Measurements from ENCODE around the gene PLA2G4B. TPM values are rescaled to one million over a fixed set of nuclear protein-coding genes. Genes with fewer than 3 reads are reported as not detected.

The PLA2G4B gene, protein sequence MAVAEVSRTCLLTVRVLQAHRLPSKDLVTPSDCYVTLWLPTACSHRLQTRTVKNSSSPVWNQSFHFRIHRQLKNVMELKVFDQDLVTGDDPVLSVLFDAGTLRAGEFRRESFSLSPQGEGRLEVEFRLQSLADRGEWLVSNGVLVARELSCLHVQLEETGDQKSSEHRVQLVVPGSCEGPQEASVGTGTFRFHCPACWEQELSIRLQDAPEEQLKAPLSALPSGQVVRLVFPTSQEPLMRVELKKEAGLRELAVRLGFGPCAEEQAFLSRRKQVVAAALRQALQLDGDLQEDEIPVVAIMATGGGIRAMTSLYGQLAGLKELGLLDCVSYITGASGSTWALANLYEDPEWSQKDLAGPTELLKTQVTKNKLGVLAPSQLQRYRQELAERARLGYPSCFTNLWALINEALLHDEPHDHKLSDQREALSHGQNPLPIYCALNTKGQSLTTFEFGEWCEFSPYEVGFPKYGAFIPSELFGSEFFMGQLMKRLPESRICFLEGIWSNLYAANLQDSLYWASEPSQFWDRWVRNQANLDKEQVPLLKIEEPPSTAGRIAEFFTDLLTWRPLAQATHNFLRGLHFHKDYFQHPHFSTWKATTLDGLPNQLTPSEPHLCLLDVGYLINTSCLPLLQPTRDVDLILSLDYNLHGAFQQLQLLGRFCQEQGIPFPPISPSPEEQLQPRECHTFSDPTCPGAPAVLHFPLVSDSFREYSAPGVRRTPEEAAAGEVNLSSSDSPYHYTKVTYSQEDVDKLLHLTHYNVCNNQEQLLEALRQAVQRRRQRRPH
- 2.0 and 4.1 TPM in 2 replicates for total RNA-seq
- 2.7 TPM for polyA plus RNA-seq (2012)

- peak; percentile 91 for DNase-seq (ENCODE audit: low read depth)
Measured at GRCh38 chr15:41838400-41838897, at the start of gene PLA2G4B. Gene PLA2G4B, plus strand, starts transcription at chr15:41838847. Its CDS starts 67 bp downstream, at chr15:41838914.

- no peak for DNase-seq (ENCODE audit: low read depth)
Measured at GRCh38 chr15:41789236-41789635, 49.4 kb upstream of the PLA2G4B start.

GRCh38 chr15:41789662-41790061 is 49.0 kb upstream of the PLA2G4B start:
- no peak for DNase-seq (ENCODE audit: low read depth)

GRCh38 chr15:41790169-41790568 is 48.5 kb upstream of the PLA2G4B start:
- DNase-seq (ENCODE audit: low read depth), result no peak

DNA sequence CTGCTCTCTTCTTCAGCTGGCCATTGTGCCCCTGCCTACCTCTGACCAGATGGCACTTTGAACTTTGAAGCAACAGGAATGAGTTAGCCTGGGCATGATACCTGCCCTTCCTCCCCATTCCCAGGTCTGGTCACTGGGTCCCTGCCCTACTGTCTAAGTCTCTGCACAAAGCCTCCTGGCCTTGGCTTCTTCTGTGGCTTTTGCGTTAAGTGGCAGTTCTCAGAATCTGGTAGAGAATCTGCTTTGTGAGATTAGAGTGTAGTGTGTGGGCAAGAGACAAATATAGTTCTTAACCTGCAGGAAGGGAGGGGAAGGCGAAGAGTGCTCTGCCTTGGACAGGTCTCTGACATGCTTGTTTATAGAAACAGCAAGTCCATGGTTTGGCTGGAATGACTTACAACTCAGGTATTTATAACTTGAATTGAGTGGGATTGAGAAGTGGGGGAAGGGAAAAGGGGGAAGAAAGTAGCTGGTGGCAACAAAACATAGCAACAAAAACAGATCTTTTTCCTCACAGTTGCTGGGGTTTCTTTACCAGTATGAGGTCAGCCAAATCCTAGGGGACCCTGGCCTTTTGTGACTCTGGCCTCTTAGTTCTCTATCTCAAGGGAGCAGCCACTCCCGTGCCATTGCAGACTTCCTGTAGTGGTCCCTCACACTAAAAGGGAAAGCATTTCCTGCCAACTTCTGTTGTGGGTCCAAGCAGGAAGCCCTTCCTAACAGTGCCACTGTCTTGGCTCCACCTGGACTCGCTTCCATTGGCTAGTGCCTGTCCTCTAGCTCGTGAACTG is 47.7 kb upstream of the PLA2G4B start:
- DNase-seq (ENCODE audit: low read depth), result peak; percentile 61

GRCh38 chr15:41791547-41791937 is 47.1 kb upstream of the PLA2G4B start:
- DNase-seq (ENCODE audit: low read depth), result no peak

DNA sequence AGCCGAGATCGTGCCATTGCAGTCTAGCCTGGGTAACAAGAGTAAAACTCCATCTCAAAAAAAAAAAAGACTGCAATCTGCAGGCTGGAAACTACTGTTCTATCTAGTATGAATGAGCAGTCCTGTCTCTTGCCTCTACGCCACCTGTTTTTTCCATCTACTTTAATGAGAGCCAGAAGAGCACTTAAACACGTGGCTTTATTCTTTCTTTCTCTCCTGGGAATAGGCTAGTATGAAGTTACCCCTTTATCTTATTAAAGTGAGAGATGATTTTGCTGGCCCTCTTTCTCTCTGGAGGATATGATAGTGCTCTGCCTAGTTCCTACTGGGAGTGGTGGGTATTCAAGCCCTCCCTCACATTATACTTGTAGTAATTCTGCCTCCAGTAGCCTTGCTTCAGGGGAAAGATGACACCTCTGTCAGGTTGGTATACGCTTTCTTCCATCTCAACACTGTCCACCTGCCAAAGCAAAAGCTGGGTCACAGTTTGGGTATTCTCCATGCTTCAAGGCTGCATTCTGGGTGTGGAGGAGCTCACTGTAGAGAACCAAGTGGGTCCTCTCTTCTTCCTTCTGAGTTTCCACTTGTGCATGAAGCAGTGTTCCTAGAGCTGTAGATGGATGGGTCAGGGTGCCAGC is 46.5 kb upstream of the PLA2G4B start:
- DNase-seq (ENCODE audit: low read depth), result peak; percentile 61

DNA sequence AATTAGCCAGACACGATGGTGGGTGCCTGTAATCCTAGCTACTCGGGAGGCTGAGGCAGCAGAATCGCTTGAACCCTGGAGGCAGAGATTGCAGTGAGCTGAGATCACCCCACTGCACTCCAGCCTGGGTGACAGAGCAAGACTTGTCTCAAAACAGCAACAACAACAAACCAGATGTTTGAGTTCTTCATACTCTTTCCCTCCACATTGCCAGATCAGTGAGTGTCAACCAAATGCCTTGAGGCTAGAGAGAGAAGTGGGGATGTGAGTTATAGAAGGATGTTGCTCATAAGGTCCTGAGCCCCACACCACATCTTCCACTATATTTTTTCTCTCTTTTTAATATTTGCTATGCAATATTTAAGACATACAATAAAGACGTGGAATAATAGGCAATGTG is 44.6 kb upstream of the PLA2G4B start:
- no peak for DNase-seq (ENCODE audit: low read depth)

- DNase-seq (ENCODE audit: low read depth), result no peak
Measured at GRCh38 chr15:41795996-41796856, 42.4 kb upstream of the PLA2G4B start.

DNA sequence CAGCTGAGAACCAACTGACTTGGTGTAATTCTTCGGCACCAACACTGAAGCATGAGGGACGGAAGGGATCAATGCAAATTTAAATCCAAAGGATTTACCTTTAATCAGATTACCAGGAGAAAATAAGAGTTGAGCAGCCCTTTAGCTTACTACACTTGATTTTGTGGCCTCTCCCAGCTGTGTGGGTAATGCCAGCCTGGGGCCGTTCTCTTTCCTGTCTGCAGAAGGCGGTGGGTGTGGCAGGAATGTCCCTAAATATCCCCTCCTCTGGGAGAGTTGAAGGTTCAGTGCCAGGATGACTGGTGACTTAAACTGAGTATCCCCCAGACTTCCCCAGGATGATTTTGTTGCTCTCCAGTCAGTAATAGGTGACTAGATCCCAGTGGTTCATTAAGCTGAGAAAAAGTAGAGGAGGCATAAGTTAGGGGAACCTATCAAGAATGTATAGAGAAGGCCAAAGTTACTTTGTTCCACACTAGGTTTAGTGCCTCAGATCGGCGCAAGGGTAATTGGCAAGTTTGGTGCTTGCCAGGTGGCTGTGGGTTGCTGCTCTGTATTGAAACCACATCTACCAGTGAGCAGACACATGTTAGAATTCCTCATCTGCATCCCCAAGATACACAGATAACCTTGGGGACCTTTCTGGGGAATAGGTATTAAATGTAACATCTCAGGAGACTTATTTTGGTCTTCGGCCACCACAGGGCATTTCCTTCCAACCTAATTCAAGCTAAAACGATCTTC is 41.3 kb upstream of the PLA2G4B start:
- peak; percentile 38 for DNase-seq (ENCODE audit: low read depth)

DNA sequence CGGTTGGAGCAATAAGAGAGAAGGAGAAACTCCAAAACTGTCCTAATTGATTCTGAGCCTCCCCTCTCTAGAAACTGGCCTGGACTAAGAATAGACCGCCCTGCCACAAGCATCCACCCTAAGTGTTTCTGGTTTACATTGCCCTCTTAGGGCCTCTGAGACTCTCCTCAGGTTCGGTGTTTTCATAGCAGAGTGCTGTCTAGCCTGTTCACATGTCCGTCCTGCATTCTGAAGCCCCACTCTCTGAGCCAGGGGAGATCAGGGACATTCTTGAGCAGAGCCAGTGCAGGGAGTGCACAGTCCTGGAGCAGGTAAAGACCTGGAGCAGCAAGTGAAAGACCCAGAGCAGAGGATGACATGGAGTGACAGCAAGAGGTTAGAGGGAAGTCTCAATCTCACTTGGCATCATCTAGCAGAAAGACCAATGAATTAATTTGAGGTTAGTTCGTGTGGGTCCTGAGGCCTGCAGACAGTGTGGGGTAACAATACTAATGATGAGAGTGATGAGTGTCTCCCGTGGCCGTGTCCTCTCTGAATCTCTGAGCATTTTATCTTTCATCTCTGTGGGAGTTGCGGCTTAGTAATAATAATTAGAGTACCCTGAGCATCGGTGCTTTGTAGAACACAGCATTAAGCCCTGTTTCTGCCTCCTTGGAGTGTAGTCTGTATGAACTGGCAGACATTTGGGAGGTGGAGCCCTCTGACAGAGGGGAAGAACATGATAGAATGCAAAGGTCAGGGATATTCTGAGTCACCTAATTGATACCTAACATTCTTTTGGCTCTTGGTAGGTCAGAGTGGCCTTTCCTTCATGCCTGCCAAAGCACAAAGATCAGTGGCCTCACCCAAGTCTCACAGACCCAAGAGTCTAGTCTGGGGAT is 39.8 kb upstream of the PLA2G4B start:
- DNase-seq (ENCODE audit: low read depth), result no peak

GRCh38 chr15:41799488-41799805 is 39.2 kb upstream of the PLA2G4B start:
- no peak for DNase-seq (ENCODE audit: low read depth)

- no peak for DNase-seq (ENCODE audit: low read depth)
Measured at GRCh38 chr15:41801185-41801584, 37.5 kb upstream of the PLA2G4B start.

GRCh38 chr15:41801850-41802455 is 36.7 kb upstream of the PLA2G4B start:
- no peak for DNase-seq (ENCODE audit: low read depth)

- no peak for DNase-seq (ENCODE audit: low read depth)
Measured at GRCh38 chr15:41804361-41804760, 34.3 kb upstream of the PLA2G4B start.

DNA sequence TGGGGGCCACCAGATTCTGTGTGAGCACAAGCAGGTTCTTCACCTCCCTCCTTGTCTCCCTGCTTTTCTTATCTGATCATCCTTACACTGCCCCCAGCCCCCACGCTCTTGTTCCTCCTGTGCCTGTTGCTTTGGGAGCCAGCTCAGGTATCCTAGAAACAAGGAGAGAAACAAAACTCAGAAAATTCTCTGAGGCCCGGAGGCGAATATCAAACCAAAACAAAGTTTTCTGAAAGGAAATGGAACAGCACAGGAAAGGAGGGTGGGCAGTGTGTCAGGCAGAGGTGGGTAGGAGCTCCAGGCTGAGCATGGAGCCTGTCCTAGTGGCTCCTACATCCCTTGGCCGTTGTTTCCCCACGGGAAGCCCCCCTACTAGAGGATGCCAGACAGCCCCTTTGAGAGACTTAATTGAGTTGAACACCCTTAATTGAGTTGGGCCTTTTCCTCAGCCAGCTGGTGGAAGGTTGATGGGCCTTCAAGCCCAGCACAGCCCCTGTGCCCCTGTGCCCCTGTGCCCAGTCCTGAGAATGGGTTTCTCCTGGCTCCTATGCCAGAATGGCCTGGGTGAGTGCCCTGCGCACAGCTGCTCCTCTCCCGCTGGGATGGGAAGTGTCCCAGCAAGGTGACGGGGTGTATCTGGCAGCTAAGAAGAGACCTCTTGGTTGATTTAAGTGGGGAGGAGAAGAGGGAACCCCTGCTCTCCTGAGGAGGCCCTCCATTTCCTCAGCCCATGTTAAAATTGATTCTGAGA is 33.6 kb upstream of the PLA2G4B start:
- no peak for DNase-seq (ENCODE audit: low read depth)

DNA sequence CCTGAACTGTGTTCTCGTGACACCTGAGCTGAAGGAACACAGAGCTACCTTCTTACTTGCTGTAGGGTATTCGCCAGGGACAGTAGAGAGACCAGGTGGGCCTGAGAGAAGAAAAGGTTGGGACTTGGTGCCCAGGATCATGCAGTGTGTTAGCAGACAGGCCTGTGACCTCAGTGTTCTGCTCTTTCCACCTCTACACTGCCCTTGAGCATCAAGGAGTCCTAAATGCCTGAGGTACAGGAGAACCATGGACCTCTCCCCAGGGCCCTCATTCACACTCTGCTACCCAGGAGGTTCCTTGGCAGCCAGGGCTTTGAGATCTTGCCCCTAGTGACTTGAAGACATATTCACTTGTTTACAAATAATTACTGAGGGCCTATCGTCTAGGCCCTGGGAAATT is 32.9 kb upstream of the PLA2G4B start:
- DNase-seq (ENCODE audit: low read depth), result no peak
